ENCODE results near the gene NMNAT2.
A peak's percentile ranks its signal among the peaks of the same experiment; 100 is the strongest.

The NMNAT2 gene

DNA sequence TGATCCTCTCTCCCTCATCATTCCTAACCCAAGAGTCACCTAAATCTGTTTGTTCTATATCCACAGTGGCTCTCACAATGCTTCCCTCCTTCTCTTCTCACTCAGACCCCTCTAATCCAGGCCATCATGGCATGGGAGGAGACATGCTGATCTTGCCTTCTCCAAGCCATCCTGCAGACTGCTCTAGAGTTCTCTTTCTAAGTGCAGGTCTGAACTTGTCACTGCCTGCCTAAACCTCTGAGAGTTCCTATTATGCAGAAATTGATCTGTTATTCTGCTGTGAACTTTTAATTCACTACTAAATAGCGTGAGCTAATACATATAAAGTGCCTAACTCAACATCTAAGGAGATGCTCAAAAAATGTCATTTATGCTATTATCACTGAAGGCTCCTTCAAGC is 205.3 kb downstream of the NMNAT2 start:
- no peak overlapping the region for H3K4me3 ChIP-seq (ENCODE audit: low read length)
- no peak for TF ChIP-seq CTCF (conservative IDR thresholded peaks at IDR 0.05; ENCODE audit: low read length)
- DNase-seq (ENCODE audit: low read depth): no peak

DNA sequence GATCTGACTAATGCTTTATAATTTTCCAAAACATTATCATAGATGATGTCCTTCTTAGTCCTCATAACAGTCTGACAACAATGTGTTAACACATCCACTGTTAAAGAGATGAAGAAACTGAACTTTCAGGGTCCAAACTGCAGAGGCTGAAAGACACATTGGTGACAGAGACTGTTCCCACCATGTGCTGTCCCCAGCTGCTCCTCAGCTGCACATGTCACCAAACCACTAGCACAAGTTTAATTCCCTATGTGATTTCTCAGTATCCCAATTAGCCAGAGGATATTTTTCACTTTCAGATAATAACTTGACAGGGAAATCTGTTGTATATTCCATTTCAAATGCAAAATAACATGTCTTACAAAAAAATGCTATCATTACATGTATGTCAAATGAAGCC is 207.5 kb downstream of the NMNAT2 start:
- DNase-seq (ENCODE audit: low read depth): no peak
- H3K4me3 ChIP-seq (ENCODE audit: low read length): no peak overlapping the region
- no peak for TF ChIP-seq CTCF (conservative IDR thresholded peaks at IDR 0.05; ENCODE audit: low read length)

- DNase-seq (ENCODE audit: low read depth): peak; percentile 84
These were observed 208.5 kb downstream of the NMNAT2 start for GRCh38 chr1:183209533-183210158.

GRCh38 chr1:183206538-183207122 is 211.6 kb downstream of the NMNAT2 start:
- H3K4me3 ChIP-seq (ENCODE audit: low read length): no peak overlapping the region
- no peak for DNase-seq (ENCODE audit: low read depth)
- TF ChIP-seq CTCF (conservative IDR thresholded peaks at IDR 0.05; ENCODE audit: low read length): no peak

More at GRCh38 chr1:183209533-183210158, 208.5 kb downstream of the NMNAT2 start:
- TF ChIP-seq CTCF (conservative IDR thresholded peaks at IDR 0.05; ENCODE audit: low read length): no peak
- no peak overlapping the region for H3K4me3 ChIP-seq (ENCODE audit: low read length)

DNA sequence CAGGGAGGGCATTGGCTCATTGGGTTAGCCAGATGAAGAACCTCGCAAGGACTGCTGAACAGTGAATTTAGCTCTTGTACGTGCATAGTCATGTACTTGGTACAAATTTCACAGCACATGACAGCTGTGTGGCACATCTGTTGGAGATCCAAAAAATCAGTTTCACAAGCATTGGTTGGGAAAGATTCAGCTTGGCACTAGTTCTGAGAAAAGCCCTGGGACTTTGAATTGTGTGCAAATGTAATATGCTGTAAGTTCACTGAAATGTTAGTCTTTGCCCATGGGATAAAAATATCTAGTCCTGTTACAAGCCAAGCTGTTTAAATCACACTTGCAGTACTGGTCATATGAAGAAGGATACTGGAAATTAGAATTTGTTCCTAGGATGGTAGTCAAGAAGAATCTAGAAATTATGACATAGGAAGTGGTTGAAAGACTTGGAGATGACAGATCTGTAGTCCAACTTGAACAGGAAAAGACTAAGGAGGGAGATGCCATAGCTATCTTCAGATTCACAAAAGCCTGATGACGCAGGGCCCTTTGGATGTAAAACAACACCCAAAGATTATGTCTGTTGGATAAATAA is 212.9 kb downstream of the NMNAT2 start:
- DNase-seq (ENCODE audit: low read depth): peak; percentile 97
- H3K4me3 ChIP-seq (ENCODE audit: low read length): no peak overlapping the region
- TF ChIP-seq CTCF (conservative IDR thresholded peaks at IDR 0.05; ENCODE audit: low read length): no peak

DNA sequence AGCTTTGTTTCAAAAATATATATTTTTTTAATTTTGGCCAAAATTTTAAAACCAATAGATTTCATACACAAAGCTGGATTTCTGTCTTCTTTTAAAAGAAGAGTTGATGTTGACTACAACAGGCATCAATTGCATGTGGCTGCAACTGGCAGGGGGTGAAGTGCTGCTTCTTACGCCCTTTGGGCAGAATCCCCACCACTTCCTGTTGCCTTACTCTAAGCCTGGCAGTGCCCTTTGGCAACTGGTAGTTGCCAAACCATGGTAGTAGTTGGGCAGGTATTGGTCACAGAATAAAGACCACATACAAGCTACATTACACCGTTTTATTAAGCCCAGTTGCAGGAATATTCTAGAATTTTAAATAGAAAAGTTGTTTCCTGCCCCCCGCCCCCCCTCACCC is 215.1 kb downstream of the NMNAT2 start:
- H3K4me3 ChIP-seq (ENCODE audit: low read length): no peak overlapping the region
- no peak for TF ChIP-seq CTCF (conservative IDR thresholded peaks at IDR 0.05; ENCODE audit: low read length)
- no peak for DNase-seq (ENCODE audit: low read depth)

DNA sequence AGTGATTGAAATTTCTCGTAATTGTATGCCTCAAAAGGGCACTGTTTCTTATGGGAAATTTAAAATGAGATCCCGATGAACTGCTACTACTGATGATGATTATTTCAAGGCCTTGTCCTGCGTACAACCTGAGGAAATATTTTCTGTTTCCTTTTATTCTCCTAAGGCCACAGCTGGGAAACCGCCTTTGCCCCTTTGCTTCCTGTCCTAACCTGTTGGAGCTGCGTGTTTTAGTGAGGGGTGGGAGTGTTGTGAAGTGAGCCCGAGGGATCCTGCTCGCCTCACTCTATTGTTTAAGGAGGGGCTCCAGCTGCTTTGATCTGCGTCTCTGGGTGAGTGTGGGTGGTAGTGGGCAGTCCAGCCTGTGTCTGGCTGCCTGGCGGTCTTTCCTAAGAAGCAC is 217.7 kb downstream of the NMNAT2 start:
- no peak for TF ChIP-seq CTCF (conservative IDR thresholded peaks at IDR 0.05; ENCODE audit: low read length)
- DNase-seq (ENCODE audit: low read depth): no peak

More for the DNA sequence above, 217.7 kb downstream of the NMNAT2 start:
- H3K4me3 ChIP-seq (ENCODE audit: low read length): no peak overlapping the region

Data from AG10803 (cell line).